Upper lobe of left lung (tissue), 6 donors: ENCODE data around the gene UTP15. TPM values are rescaled to one million over a fixed set of nuclear protein-coding genes. Genes with fewer than 3 reads are reported as not detected.

Source experiments
- ATAC-seq, 2 donors: fragments of 200-7000 bp; cut with Tn5 transposase; one replicate each; pipeline ENCODE4 v1.9.1; 2022; ENCODE audit warnings: mild to moderate bottlenecking in 2 of 2, moderate library complexity in 2 of 2; ENCODE audit not compliant: low FRiP score in 2 of 2
- DNase-seq, 2 donors: peaks; one replicate each; pipeline ENCODE4 v3.0.0-alpha.2; 2019 to 2020
- H3K27ac ChIP-seq, 4 donors: fragments of 200-600 bp; sonication (generic); one replicate each; pipeline ENCODE4 v1.5.1; 2016 to 2019
- H3K27me3 ChIP-seq, 4 donors: fragments of 200-600 bp; sonication (generic); one replicate each; pipeline ENCODE4 v1.5.1; 2017 to 2019
- H3K36me3 ChIP-seq, 4 donors: fragments of 200-600 bp; sonication (generic); one replicate each; pipeline ENCODE4 v1.5.1; 2016 to 2019
- H3K4me1 ChIP-seq, 4 donors: fragments of 200-600 bp; sonication (generic); one replicate each; pipeline ENCODE4 v1.5.1; 2018 to 2019
- H3K4me3 ChIP-seq, 4 donors: fragments of 200-600 bp; sonication (generic); one replicate each; pipeline ENCODE4 v1.5.1; 2017 to 2019; ENCODE audit warnings: mild to moderate bottlenecking in 2 of 4, moderate library complexity in 1 of 4
- H3K9me3 ChIP-seq, 4 donors: fragments of 200-600 bp; sonication (generic); one replicate each; pipeline ENCODE4 v1.5.1; 2018 to 2019
- CTCF ChIP-seq, 6 experiments: fragments of 450-650 bp in 4 of 6; fragments of 200-600 bp in 2 of 6; sonication (generic) in 2 of 6; IDR thresholded peaks; one replicate each; pipeline ENCODE4 v1.5.1; 2016 to 2019; ENCODE audit warnings: antibody characterized with exemption in 6 of 6
- EP300 ChIP-seq, 4 donors: sonication (generic); formaldehyde crosslinking; IDR thresholded peaks; one replicate each; pipeline ENCODE4 v1.5.1; 2017; ENCODE audit warnings: antibody characterized with exemption in 4 of 4, control low read depth in 2 of 4
- POLR2A ChIP-seq, 4 donors: fragments of 450-650 bp; IDR thresholded peaks; one replicate each; pipeline ENCODE4 v1.5.1; 2016 to 2017; ENCODE audit warnings: antibody characterized with exemption in 4 of 4, mild to moderate bottlenecking in 2 of 4
- POLR2AphosphoS5 ChIP-seq, 2 donors: sonication (generic); formaldehyde crosslinking; IDR thresholded peaks; one replicate each; pipeline ENCODE4 v1.5.1; 2017; ENCODE audit warnings: antibody characterized with exemption in 2 of 2
- total RNA-seq, 6 donors: library from RNA; depleted of rRNA in 4 of 6; stranded (reverse); fragments of >200 nt in 4 of 6; gene quantifications; one replicate each; pipeline versions ENCODE4 v1.1.0 to v1.2.1, GENCODE V29; 2016 to 2021
- donor health status: DM: no; HTN: no; CAD: no; lungs with moderate emphysema.
- donor health status: DM: no; HTN: yes; CAD: no; lungs with severe emphysema.

The UTP15 gene
- total RNA-seq, 6 donors from 2014 or later = 8.8 to 28.6 (median 16.5) TPM

GRCh38 chr5:73631500-73631899, 66.0 kb downstream of the UTP15 start:
- no peaks in the 10 kb centered on the region for H3K9me3 ChIP-seq
- peaks cover 0 to 5% (median 2%) of the 10 kb centered on the region in 4 donors for H3K4me1 ChIP-seq
- H3K4me3 ChIP-seq = no peak overlapping the region
- no peaks in the 10 kb centered on the region for H3K27me3 ChIP-seq
- ATAC-seq (no peak), DNase-seq (no peak)
- no peak overlapping the region for H3K27ac ChIP-seq
- no peaks in the 10 kb centered on the region for H3K36me3 ChIP-seq
- no peak for TF ChIP-seq EP300 (IDR thresholded peaks at IDR 0.05)
- TF ChIP-seq POLR2AphosphoS5 (IDR thresholded peaks at IDR 0.05) = no peak
- TF ChIP-seq CTCF (IDR thresholded peaks at IDR 0.05) = no peak
- TF ChIP-seq POLR2A (IDR thresholded peaks at IDR 0.05) = no peak

Other genes with a start within 250 kb of the UTP15 start
- gene FOXD1, start 117.0 kb upstream of the UTP15 start, total RNA-seq = under 1 TPM in 4 of 6 donors, not detected in 2; 0.54 to 0.79 (median 0.67) TPM
- 100 to 1,000 TPM; 152 to 415 (median 344) TPM for gene BTF3, start 67.3 kb upstream of the UTP15 start, total RNA-seq
- 10 to 100 TPM; 14.1 to 84.9 (median 19.7) TPM for gene ANKRA2, start 104 bp upstream of the UTP15 start, total RNA-seq
- 10 to 100 TPM; 14.4 to 47.1 (median 24.4) TPM for gene ARHGEF28, start 60.5 kb downstream of the UTP15 start, total RNA-seq